A549 (cell line): ENCODE measurements around the gene MRPL33. TPM values are rescaled to one million over a fixed set of nuclear protein-coding genes. Genes with fewer than 3 reads are reported as not detected.

ENCODE experiments used
- ATAC-seq, 2 experiments: fragments of 200-7000 bp in 1 of 2; fragments of >200 bp in 1 of 2; cut with Nextera tagmentation in 1 of 2; cut with Tn5 transposase in 1 of 2; 3 replicates each; pipeline versions ENCODE4 v1.8.0 to v1.9.1; 2018 to 2020; ENCODE audit warnings: mild to moderate bottlenecking in 1 of 2, moderate library complexity in 1 of 2
- CTCF ChIA-PET: fragments of 300-600 bp; sonication (Branson Sonifier 250); formaldehyde crosslinking; extraction: SDS; loops from one replicate; lab custom pipeline; 2021; ENCODE audit warnings: antibody characterized with exemption, inconsistent platforms; lab: Yijun Ruan, JAX
- POLR2A ChIA-PET: fragments of 350-600 bp; formaldehyde crosslinking; extraction: SDS; loops from one replicate; lab custom pipeline; 2021; ENCODE audit warnings: antibody characterized with exemption, inconsistent platforms; lab: Yijun Ruan, JAX
- DNase-seq, 2 experiments: peaks; one replicate each; pipeline versions ENCODE4 v3.0.0 to v3.0.0-alpha.2; 2011 to 2016; ENCODE audit warnings: low read depth in 1 of 2, low spot score in 1 of 2
- FAIRE-seq: peaks from 2 replicates; lab custom pipeline; 2011; peaks lifted over from hg19 to GRCh38; lab: Jason Lieb, UNC
- H3K27ac ChIP-seq, 2 experiments: fragments of >200 bp; sonication (Bioruptor Twin); formaldehyde crosslinking; 3 replicates each; pipeline ENCODE4 v1.5.1; 2016 to 2017
- H3K4me1 ChIP-seq: fragments of >200 bp; sonication (Bioruptor Twin); formaldehyde crosslinking; 3 replicates; pipeline ENCODE4 v1.6.1; 2016
- H3K4me2 ChIP-seq: fragments of >200 bp; sonication (Bioruptor Twin); formaldehyde crosslinking; 3 replicates; pipeline ENCODE4 v1.6.1; 2016
- H3K4me3 ChIP-seq: fragments of >200 bp; sonication (Bioruptor Twin); formaldehyde crosslinking; 3 replicates; pipeline ENCODE4 v1.5.1; 2016
- H3K9me3 ChIP-seq: fragments of >200 bp; sonication (Bioruptor Twin); formaldehyde crosslinking; 3 replicates; pipeline ENCODE4 v1.6.1; 2016
- CBX2 ChIP-seq: fragments of 200-600 bp; sonication (generic); IDR thresholded peaks from 2 replicates; pipeline ENCODE4 v1.6.1; 2016; ENCODE audit warnings: low read depth, mild to moderate bottlenecking, borderline replicate concordance
- CBX8 ChIP-seq: fragments of 200-600 bp; sonication (generic); IDR thresholded peaks from 2 replicates; pipeline ENCODE4 v1.6.1; 2016
- CHD2 ChIP-seq: fragments of 150-350 bp; IDR thresholded peaks from 2 replicates; pipeline ENCODE4 v1.6.1; 2014; ENCODE audit warnings: low read length; ENCODE audit not compliant: partially characterized antibody
- CTCF ChIP-seq: fragments of >200 bp; sonication (Bioruptor Twin); formaldehyde crosslinking; IDR thresholded peaks from 3 replicates; pipeline ENCODE4 v1.5.1; 2016
- E2F6 ChIP-seq: IDR thresholded peaks from 2 replicates; pipeline ENCODE4 v1.6.1; 2012; ENCODE audit warnings: low read depth, borderline replicate concordance
- FOSL2 ChIP-seq, 2 experiments: fragments of 450-650 bp in 1 of 2; fragments of >200 bp in 1 of 2; sonication (Bioruptor Twin) in 1 of 2; formaldehyde crosslinking; IDR thresholded peaks; 2 replicates each; pipeline versions ENCODE4 v1.5.0 to v1.6.1; 2016 to 2020; ENCODE audit warnings: mild to moderate bottlenecking in 1 of 2, moderate library complexity in 1 of 2
- FOXS1 ChIP-seq: fragments of 250-450 bp; sonication (Bioruptor Pico); IDR thresholded peaks from 2 replicates; pipeline ENCODE4 v1.5.0; 2020; ENCODE audit warnings: mild to moderate bottlenecking, moderate library complexity
- HDAC2 ChIP-seq: fragments of 200-600 bp; sonication (generic); IDR thresholded peaks from 2 replicates; pipeline ENCODE4 v1.6.1; 2016
- HMGXB4 ChIP-seq: fragments of 250-450 bp; sonication (Bioruptor Pico); IDR thresholded peaks from 2 replicates; pipeline ENCODE4 v1.5.0; 2021; ENCODE audit warnings: mild to moderate bottlenecking, moderate library complexity, borderline replicate concordance
- HOXB13 ChIP-seq: fragments of 250-450 bp; sonication (Bioruptor Pico); IDR thresholded peaks from 2 replicates; pipeline ENCODE4 v1.5.0; 2020; ENCODE audit warnings: low read depth, mild to moderate bottlenecking, moderate library complexity
- HOXB5 ChIP-seq: fragments of 250-450 bp; sonication (Bioruptor Pico); IDR thresholded peaks from 2 replicates; pipeline ENCODE4 v1.5.0; 2020; ENCODE audit warnings: mild to moderate bottlenecking, moderate library complexity
- JUN ChIP-seq, 2 experiments: fragments of >200 bp; sonication (Bioruptor Twin); formaldehyde crosslinking; IDR thresholded peaks; 2 replicates in 1 of 2; 3 replicates in 1 of 2; pipeline ENCODE4 v1.6.1; 2016 to 2017
- JUNB ChIP-seq: fragments of >200 bp; sonication (Bioruptor Twin); formaldehyde crosslinking; IDR thresholded peaks from 2 replicates; pipeline ENCODE4 v1.6.1; 2016
- KDM5A ChIP-seq: fragments of 200-600 bp; sonication (generic); IDR thresholded peaks from 2 replicates; pipeline ENCODE4 v1.6.1; 2016; ENCODE audit warnings: antibody characterized with exemption, mild to moderate bottlenecking
- MAX ChIP-seq: IDR thresholded peaks from 2 replicates; pipeline ENCODE4 v1.6.1; 2012
- MYC ChIP-seq: IDR thresholded peaks from 2 replicates; pipeline ENCODE4 v1.6.1; 2012; ENCODE audit warnings: mild to moderate bottlenecking, inconsistent platforms, low read length, improper control_type of control experiment, borderline replicate concordance
- PHF8 ChIP-seq: fragments of 200-600 bp; sonication (generic); IDR thresholded peaks from 2 replicates; pipeline ENCODE4 v1.6.1; 2016; ENCODE audit warnings: low read depth, mild to moderate bottlenecking, antibody characterized with exemption, moderate library complexity, borderline replicate concordance
- POLR2AphosphoS2 ChIP-seq: conservative IDR thresholded peaks from 2 replicates; pipeline ENCODE4 v1.6.1; 2012; ENCODE audit warnings: low read length, improper control_type of control experiment, inconsistent platforms
- RCOR1 ChIP-seq: fragments of 150-350 bp; IDR thresholded peaks from 2 replicates; pipeline ENCODE4 v1.6.1; 2014; ENCODE audit warnings: antibody characterized with exemption, low read length, low read depth
- SMC3 ChIP-seq: fragments of >200 bp; sonication (Bioruptor Twin); formaldehyde crosslinking; IDR thresholded peaks from 3 replicates; pipeline ENCODE4 v1.6.1; 2018; ENCODE audit warnings: inconsistent platforms
- USF2 ChIP-seq: fragments of 450-650 bp; IDR thresholded peaks from 2 replicates; pipeline ENCODE4 v1.6.1; 2014; ENCODE audit warnings: antibody characterized with exemption
- WGBS: methylation state at CpG from one replicate; pipeline ENCODE4 v1.1.6; 2017; ENCODE audit errors: missing lambda C conversion rate; 5-methylcytosine and 5-hydroxymethylcytosine counted together
- polyA plus RNA-seq, 4 experiments: library from polyadenylated mRNA; depleted of rRNA in 3 of 4; stranded (reverse); fragments of >200 nt; fragmentation: RNase III in 1 of 4; extraction: RNeasy Plus Mini Kit Qiagen cat#74134 plus additional on column Dnase treatment in 1 of 4; gene quantifications; 2 replicates in 3 of 4; 3 replicates in 1 of 4; pipeline ENCODE4 v1.2.3, GENCODE V29; 2011 to 2017

Gene MRPL33
- polyA plus RNA-seq, 2 of the 4 experiments (the other 2 are of a cell fraction): 287 to 497 TPM

- CTCF ChIA-PET: interaction anchor here (0.6 to 2.7 kb wide), 9 partner anchors 12 to 1284 kb away, joined by 3 to 11 read pairs (median 5); no protein-coding TSS in a partner anchor
- FAIRE-seq (no peak), ATAC-seq (peak; percentile 55 to 57; a peak in 5 of 6 replicates), DNase-seq (peak in 1 of 2 experiments; percentile 37)
- no peak for TF ChIP-seq SMC3
- TF ChIP-seq CBX2: no peak
- TF ChIP-seq USF2: peak; percentile 20; the same call in 1 of the 2 replicates
- TF ChIP-seq E2F6: peak; percentile 48; the same call in 1 of the 2 replicates
- peak; percentile 10 for TF ChIP-seq CHD2
- 0 out of 2 replicates have a peak, but pooled peaks have one; percentile 40 for TF ChIP-seq HOXB13 (CRISPR knock-in tag)
- TF ChIP-seq MAX: peak; percentile 64; the same call in 1 of the 2 replicates
- Histone ChIP-seq H3K4me2 (peak overlapping the region; percentile 57), H3K27ac (peak overlapping the region; percentile 62 to 69), H3K9me3 (no peaks in the 10 kb centered on the region), H3K4me1 (peaks cover 27% of the 10 kb centered on the region), H3K4me3 (no peak overlapping the region)
- WGBS: 67% methylated on average over 29 of the region's 29 CpGs
- POLR2A ChIA-PET: no interaction called here
These were observed 5.8 kb upstream of the MRPL33 start for GRCh38 chr2:27765621-27766286.

GRCh38 chr2:27766287-27766661, 5.2 kb upstream of the MRPL33 start:
- POLR2A ChIA-PET: no interaction called here
- WGBS: 91% methylated on average over 2 of the region's 2 CpGs
- FAIRE-seq: no peak

GRCh38 chr2:27771202-27771547, 344 bp upstream of the MRPL33 start:
- H3K27ac ChIP-seq: peak overlapping the region; percentile 93 to 94
- FAIRE-seq (no peak), ATAC-seq (peak; percentile 31 to 44; a peak in 5 of 6 replicates), DNase-seq (no peak)
- ChIA-PET CTCF (interaction anchor here (1.5 to 1.8 kb wide), 2 partner anchors 17 to 65 kb away, joined by 3 to 6 read pairs; no protein-coding TSS in a partner anchor), POLR2A (interaction anchor here (0.9 to 1.4 kb wide), 6 partner anchors 9 to 620 kb away, joined by 3 to 5 read pairs (median 4); partner anchors contain the start of genes BABAM2 and RBKS)
- TF ChIP-seq CBX8 (no peak), PHF8 (no peak; the same call in 1 of the 2 replicates), CBX2 (no peak), HMGXB4 (CRISPR knock-in tag) (no peak), FOSL2 (IDR thresholded peaks at IDR 0.05) (no peak), FOSL2 (CRISPR knock-in tag; IDR thresholded peaks at IDR 0.05) (no peak), JUNB (no peak), HOXB5 (CRISPR knock-in tag) (no peak), MYC (no peak), RCOR1 (no peak), MAX (no peak), CHD2 (no peak), CTCF (no peak), HDAC2 (no peak), JUN (IDR thresholded peaks at IDR 0.05) (no peak), POLR2AphosphoS2 (no peak), KDM5A (no peak)
- H3K4me3 ChIP-seq: peak overlapping the region; percentile 92
- 7% methylated on average over 13 of the region's 13 CpGs for WGBS
- peak overlapping the region; percentile 86 for H3K4me2 ChIP-seq
- no peaks in the 10 kb centered on the region for H3K9me3 ChIP-seq
- H3K4me1 ChIP-seq: peaks cover 30% of the 10 kb centered on the region

More at GRCh38 chr2:27766287-27766661, 5.2 kb upstream of the MRPL33 start:
- CTCF ChIA-PET: interaction anchor here (0.7 to 1.5 kb wide), 4 partner anchors 12 to 478 kb away, joined by 3 to 5 read pairs (median 4); no protein-coding TSS in a partner anchor
- no peaks in the 10 kb centered on the region for H3K9me3 ChIP-seq
- no peak overlapping the region for H3K4me3 ChIP-seq
- H3K27ac ChIP-seq: peak overlapping the region; percentile 62 to 69
- H3K4me1 ChIP-seq: peaks cover 27% of the 10 kb centered on the region
- ATAC-seq (no peak), DNase-seq (no peak)
- peak overlapping the region; percentile 57 for H3K4me2 ChIP-seq
- TF ChIP-seq MYC (no peak), FOXS1 (CRISPR knock-in tag) (no peak), MAX (no peak)
